ENCODE data around the gene ABLIM2. TPM values are rescaled to one million over a fixed set of nuclear protein-coding genes. Genes with fewer than 3 reads are reported as not detected.

ABLIM2 gene
- total RNA-seq, 1 experiment from 2014 or later = 1.0 TPM

DNA sequence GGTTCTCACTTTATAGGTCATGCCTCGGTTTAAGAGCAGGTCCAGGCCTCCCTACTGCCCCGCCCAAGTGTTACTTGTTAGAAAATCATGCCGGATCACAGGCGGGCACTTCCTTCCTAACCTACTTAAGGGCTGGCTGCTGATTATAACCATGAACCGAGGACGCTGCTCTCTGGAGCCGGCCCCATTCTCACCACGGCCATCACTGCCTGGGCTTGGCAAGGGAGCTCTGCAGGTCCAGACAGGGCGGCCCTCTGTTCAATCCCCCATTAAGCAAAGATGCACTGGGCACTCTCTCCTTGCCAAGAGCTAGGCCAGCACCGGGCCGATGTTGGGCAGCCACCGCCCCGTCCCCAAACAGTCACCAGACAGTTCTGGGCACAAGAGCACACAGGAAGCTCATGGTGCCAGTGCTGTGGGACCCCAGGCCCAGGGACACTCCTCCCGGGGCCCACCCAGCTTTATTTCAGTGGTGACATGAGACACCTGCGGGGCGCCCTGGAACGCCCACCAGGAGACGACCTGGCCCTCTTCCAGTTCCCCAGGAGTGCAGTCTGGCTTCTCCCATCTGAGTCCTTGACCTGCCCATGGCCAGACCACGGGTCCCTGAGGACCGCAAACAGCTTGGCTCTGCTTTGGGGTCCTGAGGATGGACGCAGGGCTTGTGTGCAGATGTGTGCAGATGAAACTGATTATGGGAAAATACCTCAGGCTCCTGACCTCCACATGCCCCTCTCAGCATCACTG is 44.0 kb downstream of the ABLIM2 start:
- no peaks in the 10 kb centered on the region; the same call in 1 of the 2 replicates for H3K4me1 ChIP-seq (ENCODE audit: insufficient read depth, low read length)
- H3K23me2 ChIP-seq (ENCODE audit: insufficient read length, low read depth, low read length, poor library complexity, severe bottlenecking) = no peaks in the 10 kb centered on the region
- no peak for TF ChIP-seq CTCF (conservative IDR thresholded peaks at IDR 0.05)
- H4K20me1 ChIP-seq (ENCODE audit: control insufficient read depth, insufficient read depth, insufficient read length) = no peaks in the 10 kb centered on the region
- no peaks in the 10 kb centered on the region for H3K79me1 ChIP-seq (ENCODE audit: insufficient read depth, low read depth, low read length, poor library complexity, severe bottlenecking)
- peaks cover 27 to 37% of the 10 kb centered on the region in 2 experiments for H3K4me1 Mint-ChIP-seq
- H3K9me3 Mint-ChIP-seq = peaks cover 0 to 5% of the 10 kb centered on the region in 2 experiments; a peak in 3 of 5 replicates
- H3T11ph ChIP-seq (ENCODE audit: low read length) = no peak overlapping the region
- no peaks in the 10 kb centered on the region for H3K27me3 ChIP-seq (ENCODE audit: insufficient read depth, low read length)
- H3K4ac ChIP-seq (ENCODE audit: low read depth, low read length) = no peak overlapping the region
- H2BK15ac ChIP-seq (ENCODE audit: low read depth, low read length) = no peak overlapping the region
- no peak overlapping the region for H3K27ac ChIP-seq (ENCODE audit: insufficient read length, low read depth, low read length)
- no peak overlapping the region for H2AK5ac ChIP-seq (ENCODE audit: insufficient read length, low read length)
- no peak for DNase-seq
- no peak overlapping the region for H4K5ac ChIP-seq (ENCODE audit: insufficient read length, low read depth, low read length)
- no CpG with 5 or more reads among the region's 21 CpGs for WGBS (ENCODE audit: extremely low coverage, insufficient read length, low lambda C conversion rate)
- no peak overlapping the region for H2AFZ ChIP-seq (ENCODE audit: low read length)
- H3K18ac ChIP-seq (ENCODE audit: insufficient read length, low read depth, low read length) = peak overlapping the region; percentile 1
- H3K36me3 Mint-ChIP-seq (ENCODE audit: insufficient read depth in 1 of 3, low read depth in 3 of 3) = no peaks in the 10 kb centered on the region; a peak in 1 of 7 replicates
- no peak overlapping the region for H3K4me2 ChIP-seq (ENCODE audit: insufficient read depth, insufficient read length, low read length)
- H3K9ac ChIP-seq (ENCODE audit: extremely low read depth, insufficient read length, low read length) = no peak overlapping the region
- no peaks in the 10 kb centered on the region; the same call in 1 of the 2 replicates for H3K27me3 Mint-ChIP-seq (ENCODE audit: low read depth)
- no peak overlapping the region for H2BK5ac ChIP-seq (ENCODE audit: insufficient read length, low read length)
- H3K27ac Mint-ChIP-seq = peak overlapping the region in 2 of 3 experiments; percentile 14 to 55; a peak in 2 of 7 replicates
- no peaks in the 10 kb centered on the region for H3K9me3 ChIP-seq (ENCODE audit: control insufficient read depth, low read depth, low read length)
- H4K8ac ChIP-seq (replicated peaks; ENCODE audit: insufficient read length, low read depth, low read length) = no peak overlapping the region
- no peak overlapping the region for H3K4me3 Mint-ChIP-seq
- H3K23ac ChIP-seq (ENCODE audit: insufficient read length, low read depth, low read length) = no peak overlapping the region
- H4K91ac ChIP-seq (ENCODE audit: insufficient read length, low read depth, low read length) = no peak overlapping the region
- H3K14ac ChIP-seq (ENCODE audit: insufficient read depth, low read length) = no peak overlapping the region
- no peak overlapping the region for H3K56ac ChIP-seq (ENCODE audit: insufficient read length, low read depth, low read length)
- H2BK12ac ChIP-seq (ENCODE audit: insufficient read length, low read depth, low read length) = no peak overlapping the region
- H2BK120ac ChIP-seq (ENCODE audit: low read depth, low read length, poor library complexity, severe bottlenecking) = no peak overlapping the region
- no peak overlapping the region for H2BK20ac ChIP-seq (ENCODE audit: low read depth, low read length, poor library complexity, severe bottlenecking)
- H3K79me2 ChIP-seq (ENCODE audit: insufficient read depth, low read length) = no peaks in the 10 kb centered on the region
